ENCODE data around the gene MSRB3. TPM values are rescaled to one million over a fixed set of nuclear protein-coding genes. Genes with fewer than 3 reads are reported as not detected.

Gene MSRB3
- total and polyA plus RNA-seq, 2 experiments from 2014 or later = 0.95 to 1.7 TPM

DNA sequence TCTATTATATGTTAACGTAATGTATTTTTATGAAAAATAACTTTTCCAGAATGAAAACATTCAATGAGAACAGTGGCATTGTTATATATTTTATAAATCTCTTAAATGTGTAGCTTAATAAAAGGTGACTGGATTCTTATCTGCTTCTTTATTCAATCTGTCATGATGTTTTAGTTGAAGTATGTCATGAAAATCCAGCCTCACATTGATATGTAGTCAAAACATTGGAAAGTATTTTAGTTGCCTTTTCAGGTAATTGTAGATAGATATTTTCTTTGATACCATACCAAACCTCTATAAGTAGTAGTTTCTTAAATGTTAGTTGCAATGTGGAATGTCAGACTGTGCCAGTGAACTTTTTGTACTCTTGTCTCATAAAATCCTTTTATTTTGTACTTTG lies 41.3 kb upstream of the MSRB3 start (continued):
- no peak for TF ChIP-seq ZNF462 (CRISPR knock-in tag; IDR thresholded peaks at IDR 0.05)
- TF ChIP-seq STAT1 (IDR thresholded peaks at IDR 0.05; ENCODE audit: unreplicated experiment) = no peak

DNA sequence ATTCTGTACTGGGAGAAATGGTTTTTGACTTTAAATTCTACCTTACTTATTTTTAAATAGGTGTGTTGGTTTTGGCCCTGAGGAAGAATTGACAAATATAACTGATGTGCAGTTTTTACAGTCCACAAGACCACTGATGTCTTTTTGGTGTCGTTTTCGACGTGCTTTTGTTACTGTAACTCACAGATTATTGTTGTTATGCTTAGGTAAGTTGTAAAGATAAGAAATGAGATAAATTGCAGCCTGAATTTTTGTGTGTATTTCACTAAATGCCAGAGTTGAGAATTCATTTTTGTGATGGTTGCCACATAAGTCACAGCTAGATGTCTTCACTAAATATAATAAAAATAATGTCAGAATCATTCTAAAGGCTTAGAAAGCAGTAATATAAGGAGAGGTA lies 39.9 kb upstream of the MSRB3 start:
- H3K4me2 ChIP-seq = no peak overlapping the region
- no peaks in the 10 kb centered on the region for H3K9me2 ChIP-seq (ENCODE audit: insufficient read depth)
- H3K4me3 ChIP-seq = no peak overlapping the region
- DNase-seq (ENCODE audit: low spot score) (no peak), ATAC-seq (no peak)
- H4K20me1 ChIP-seq (replicated peaks; ENCODE audit: insufficient read depth) = 0 out of 2 replicates have a peak, but pooled peaks cover 2% of the 10 kb centered on the region
- no peaks in the 10 kb centered on the region for H3K27me3 ChIP-seq (ENCODE audit: insufficient read depth)
- Mint-ChIP-seq H3K9me3 (no peaks in the 10 kb centered on the region), H3K27me3 (ENCODE audit: insufficient read depth, low read depth, poor library complexity) (no peaks in the 10 kb centered on the region), H3K36me3 (ENCODE audit: low read depth) (peaks cover 20% of the 10 kb centered on the region), H3K27ac (no peak overlapping the region), H3K4me1 (peaks cover under 1% of the 10 kb centered on the region; the same call in 2 of the 3 replicates), H3K4me3 (no peak overlapping the region)
- H3K4me1 ChIP-seq (ENCODE audit: insufficient read depth) = no peaks in the 10 kb centered on the region
- H3K36me3 ChIP-seq (ENCODE audit: insufficient read depth) = peaks cover 19% of the 10 kb centered on the region; the same call in 1 of the 2 replicates
- 0 out of 2 replicates have a peak, but pooled peaks cover 7% of the 10 kb centered on the region for H3K79me2 ChIP-seq (replicated peaks; ENCODE audit: insufficient read depth)
- H3K27ac ChIP-seq (ENCODE audit: low read depth) = no peak overlapping the region
- no peaks in the 10 kb centered on the region for H3F3A ChIP-seq (replicated peaks; ENCODE audit: low read depth)
- H2AFZ ChIP-seq = no peak overlapping the region
- TF ChIP-seq, protein P1, sequence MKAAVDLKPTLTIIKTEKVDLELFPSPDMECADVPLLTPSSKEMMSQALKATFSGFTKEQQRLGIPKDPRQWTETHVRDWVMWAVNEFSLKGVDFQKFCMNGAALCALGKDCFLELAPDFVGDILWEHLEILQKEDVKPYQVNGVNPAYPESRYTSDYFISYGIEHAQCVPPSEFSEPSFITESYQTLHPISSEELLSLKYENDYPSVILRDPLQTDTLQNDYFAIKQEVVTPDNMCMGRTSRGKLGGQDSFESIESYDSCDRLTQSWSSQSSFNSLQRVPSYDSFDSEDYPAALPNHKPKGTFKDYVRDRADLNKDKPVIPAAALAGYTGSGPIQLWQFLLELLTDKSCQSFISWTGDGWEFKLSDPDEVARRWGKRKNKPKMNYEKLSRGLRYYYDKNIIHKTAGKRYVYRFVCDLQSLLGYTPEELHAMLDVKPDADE (IDR thresholded peaks at IDR 0.05) = no peak
- TF ChIP-seq NANOG (IDR thresholded peaks at IDR 0.05; ENCODE audit: borderline replicate concordance) (no peak), STAT1 (IDR thresholded peaks at IDR 0.05; ENCODE audit: unreplicated experiment) (no peak), ZNF114 (CRISPR knock-in tag; IDR thresholded peaks at IDR 0.05) (no peak), EZH2phosphoT487 (IDR thresholded peaks at IDR 0.05; ENCODE audit: unreplicated experiment) (no peak), CREB1 (CRISPR knock-in tag; IDR thresholded peaks at IDR 0.05; ENCODE audit: low read depth) (no peak), JUNB (IDR thresholded peaks at IDR 0.05; ENCODE audit: unreplicated experiment) (no peak), EZH2 (IDR thresholded peaks at IDR 0.05; ENCODE audit: low read depth, unreplicated experiment) (no peak), CTCF (conservative IDR thresholded peaks at IDR 0.05; ENCODE audit: low read depth in 2 of 2) (no peak), POLR2AphosphoS5 (IDR thresholded peaks at IDR 0.05; ENCODE audit: low read depth) (no peak)
- TF ChIP-seq, protein P2, sequence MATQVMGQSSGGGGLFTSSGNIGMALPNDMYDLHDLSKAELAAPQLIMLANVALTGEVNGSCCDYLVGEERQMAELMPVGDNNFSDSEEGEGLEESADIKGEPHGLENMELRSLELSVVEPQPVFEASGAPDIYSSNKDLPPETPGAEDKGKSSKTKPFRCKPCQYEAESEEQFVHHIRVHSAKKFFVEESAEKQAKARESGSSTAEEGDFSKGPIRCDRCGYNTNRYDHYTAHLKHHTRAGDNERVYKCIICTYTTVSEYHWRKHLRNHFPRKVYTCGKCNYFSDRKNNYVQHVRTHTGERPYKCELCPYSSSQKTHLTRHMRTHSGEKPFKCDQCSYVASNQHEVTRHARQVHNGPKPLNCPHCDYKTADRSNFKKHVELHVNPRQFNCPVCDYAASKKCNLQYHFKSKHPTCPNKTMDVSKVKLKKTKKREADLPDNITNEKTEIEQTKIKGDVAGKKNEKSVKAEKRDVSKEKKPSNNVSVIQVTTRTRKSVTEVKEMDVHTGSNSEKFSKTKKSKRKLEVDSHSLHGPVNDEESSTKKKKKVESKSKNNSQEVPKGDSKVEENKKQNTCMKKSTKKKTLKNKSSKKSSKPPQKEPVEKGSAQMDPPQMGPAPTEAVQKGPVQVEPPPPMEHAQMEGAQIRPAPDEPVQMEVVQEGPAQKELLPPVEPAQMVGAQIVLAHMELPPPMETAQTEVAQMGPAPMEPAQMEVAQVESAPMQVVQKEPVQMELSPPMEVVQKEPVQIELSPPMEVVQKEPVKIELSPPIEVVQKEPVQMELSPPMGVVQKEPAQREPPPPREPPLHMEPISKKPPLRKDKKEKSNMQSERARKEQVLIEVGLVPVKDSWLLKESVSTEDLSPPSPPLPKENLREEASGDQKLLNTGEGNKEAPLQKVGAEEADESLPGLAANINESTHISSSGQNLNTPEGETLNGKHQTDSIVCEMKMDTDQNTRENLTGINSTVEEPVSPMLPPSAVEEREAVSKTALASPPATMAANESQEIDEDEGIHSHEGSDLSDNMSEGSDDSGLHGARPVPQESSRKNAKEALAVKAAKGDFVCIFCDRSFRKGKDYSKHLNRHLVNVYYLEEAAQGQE (IDR thresholded peaks at IDR 0.05; ENCODE audit: unreplicated experiment) = no peak
